ENCODE data around the gene TSHR. TPM values are rescaled to one million over a fixed set of nuclear protein-coding genes. Genes with fewer than 3 reads are reported as not detected.

TSHR gene
- total and polyA plus RNA-seq, 2 donors (not counting 3 experiments of a cell fraction or from before 2014, with no cell fraction given) = not detected

DNA sequence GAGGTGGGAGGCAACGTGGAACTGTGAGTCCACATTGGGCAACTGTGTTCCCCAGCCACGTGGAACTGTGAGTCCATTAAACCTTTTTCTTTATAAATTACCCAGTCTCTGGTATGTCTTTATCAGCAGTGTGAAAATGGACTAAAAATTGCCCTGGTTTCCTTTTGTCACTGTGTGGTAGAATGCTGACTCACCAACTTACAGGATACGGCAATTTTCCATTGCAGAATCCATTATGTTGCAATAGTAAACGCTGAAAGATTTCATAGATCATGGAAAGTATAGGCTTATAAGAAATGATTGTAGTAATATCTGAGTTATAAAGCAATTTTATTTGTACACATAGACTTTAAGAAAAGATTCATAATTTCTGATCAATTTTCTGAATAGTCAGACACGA is 172.4 kb downstream of the TSHR start:
- H2AFZ ChIP-seq (ENCODE audit: low read depth, low read length) = no peak overlapping the region
- no peaks in the 10 kb centered on the region for H3K9me1 ChIP-seq (replicated peaks; ENCODE audit: control insufficient read depth, extremely low read depth, insufficient read depth, low read length)
- no peaks in the 10 kb centered on the region for H3K4me1 ChIP-seq (ENCODE audit: control insufficient read depth, extremely low read depth, insufficient read depth, low read length)
- H4K20me1 ChIP-seq (replicated peaks; ENCODE audit: control insufficient read depth, extremely low read depth, insufficient read depth, low read length) = no peaks in the 10 kb centered on the region
- H3K9me3 ChIP-seq (replicated peaks; ENCODE audit: control insufficient read depth, insufficient read depth, low read length) = no peaks in the 10 kb centered on the region
- no peaks in the 10 kb centered on the region for H3K27me3 ChIP-seq (ENCODE audit: control insufficient read depth in 2 of 2, insufficient read depth in 2 of 2, low read length in 2 of 2)
- H3K36me3 ChIP-seq (ENCODE audit: control insufficient read depth in 2 of 2, extremely low read depth in 1 of 2, insufficient read depth in 2 of 2, low read length in 2 of 2) = no peaks in the 10 kb centered on the region
- TF ChIP-seq, protein P1, sequence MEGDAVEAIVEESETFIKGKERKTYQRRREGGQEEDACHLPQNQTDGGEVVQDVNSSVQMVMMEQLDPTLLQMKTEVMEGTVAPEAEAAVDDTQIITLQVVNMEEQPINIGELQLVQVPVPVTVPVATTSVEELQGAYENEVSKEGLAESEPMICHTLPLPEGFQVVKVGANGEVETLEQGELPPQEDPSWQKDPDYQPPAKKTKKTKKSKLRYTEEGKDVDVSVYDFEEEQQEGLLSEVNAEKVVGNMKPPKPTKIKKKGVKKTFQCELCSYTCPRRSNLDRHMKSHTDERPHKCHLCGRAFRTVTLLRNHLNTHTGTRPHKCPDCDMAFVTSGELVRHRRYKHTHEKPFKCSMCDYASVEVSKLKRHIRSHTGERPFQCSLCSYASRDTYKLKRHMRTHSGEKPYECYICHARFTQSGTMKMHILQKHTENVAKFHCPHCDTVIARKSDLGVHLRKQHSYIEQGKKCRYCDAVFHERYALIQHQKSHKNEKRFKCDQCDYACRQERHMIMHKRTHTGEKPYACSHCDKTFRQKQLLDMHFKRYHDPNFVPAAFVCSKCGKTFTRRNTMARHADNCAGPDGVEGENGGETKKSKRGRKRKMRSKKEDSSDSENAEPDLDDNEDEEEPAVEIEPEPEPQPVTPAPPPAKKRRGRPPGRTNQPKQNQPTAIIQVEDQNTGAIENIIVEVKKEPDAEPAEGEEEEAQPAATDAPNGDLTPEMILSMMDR (IDR thresholded peaks at IDR 0.05; ENCODE audit: extremely low read depth in 1 of 2, insufficient read depth in 1 of 2, low read depth in 1 of 2, low read length in 2 of 2) = no peak
- no peak for TF ChIP-seq POLR2A (IDR thresholded peaks at IDR 0.05; ENCODE audit: low read depth, low read length)
- TF ChIP-seq FOS (IDR thresholded peaks at IDR 0.05; ENCODE audit: borderline replicate concordance, insufficient read depth, low read length) = no peak
- no peak for TF ChIP-seq MYC (IDR thresholded peaks at IDR 0.05; ENCODE audit: low read depth, low read length)
- TF ChIP-seq EZH2 (IDR thresholded peaks at IDR 0.05; ENCODE audit: borderline replicate concordance, low read depth, low read length, severe bottlenecking) = no peak
- no peak for TF ChIP-seq MAX (IDR thresholded peaks at IDR 0.05; ENCODE audit: insufficient read depth, insufficient read length)
- no peak for TF ChIP-seq POLR2AphosphoS5 (IDR thresholded peaks at IDR 0.05; ENCODE audit: insufficient read depth, low read depth, low read length)
- no peak for TF ChIP-seq JUN (IDR thresholded peaks at IDR 0.05; ENCODE audit: borderline replicate concordance, insufficient read depth, insufficient read length, low read depth)
- TF ChIP-seq GATA2 (IDR thresholded peaks at IDR 0.05; ENCODE audit: insufficient read depth, insufficient read length, low read depth, low read length) = no peak
- FAIRE-seq = no peak
- no peak for DNase-seq (ENCODE audit: low read depth, low spot score)
- no peak overlapping the region for H3K27ac ChIP-seq (ENCODE audit: insufficient read depth, low read depth, low read length)
- BruUV-seq (replicated peaks) = no TSS peak
- intact Hi-C loops (cut with micrococcal nuclease) (no loop called here), dilution Hi-C loops (cut with MboI; ENCODE audit: extremely low pct_ligation_motif_present, low sequenced_read_pairs) (no loop called here)
- no peak overlapping the region for H3K4me2 ChIP-seq (ENCODE audit: insufficient read depth, low read length)
- H3K9ac ChIP-seq (replicated peaks; ENCODE audit: extremely low read depth, insufficient read depth, low read length) = no peak overlapping the region
- H3K4me3 ChIP-seq (replicated peaks in 1 of 3; ENCODE audit: insufficient read depth in 1 of 3, low read depth in 1 of 3, low read length in 3 of 3) = no peak overlapping the region
- no peaks in the 10 kb centered on the region for H3K79me2 ChIP-seq (ENCODE audit: control insufficient read depth, insufficient read depth, low read length)
- ChIA-PET POLR2A (no interaction called here), CTCF (no interaction called here)
